GM23338 (cell line): ENCODE measurements around the gene SFXN5.

Experiments used
- CREB1 ChIP-seq: fragments of 250-450 bp; sonication (Bioruptor Pico); IDR thresholded peaks from 2 replicates; pipeline ENCODE4 v1.5.0; 2020; ENCODE audit warnings: low read depth, mild to moderate bottlenecking, moderate library complexity
- EZH2 ChIP-seq: fragments of 200-600 bp; sonication (generic); IDR thresholded peaks from one replicate; pipeline ENCODE4 v1.8.0; 2017; ENCODE audit warnings: antibody characterized with exemption, mild to moderate bottlenecking, low read depth; ENCODE audit not compliant: unreplicated experiment
- EZH2phosphoT487 ChIP-seq: fragments of 200-600 bp; sonication (generic); IDR thresholded peaks from one replicate; pipeline ENCODE4 v1.8.1; 2018; ENCODE audit warnings: antibody characterized with exemption; ENCODE audit not compliant: unreplicated experiment
- JUNB ChIP-seq: IDR thresholded peaks from one replicate; pipeline ENCODE4 v1.6.1; 2016; ENCODE audit warnings: antibody characterized with exemption; ENCODE audit not compliant: unreplicated experiment
- POLR2AphosphoS5 ChIP-seq: IDR thresholded peaks from 2 replicates; pipeline ENCODE4 v1.6.1; 2016; ENCODE audit warnings: antibody characterized with exemption, low read depth
- ZNF114 ChIP-seq: fragments of 250-450 bp; sonication (Bioruptor Pico); IDR thresholded peaks from 2 replicates; pipeline ENCODE4 v1.5.0; 2020; ENCODE audit warnings: mild to moderate bottlenecking, moderate library complexity
- TF ChIP-seq, protein P1 (sequence below): IDR thresholded peaks from one replicate; pipeline ENCODE4 v1.6.1; 2018; ENCODE audit warnings: antibody characterized with exemption; ENCODE audit not compliant: unreplicated experiment
- TF ChIP-seq, protein P2 (sequence below), 2 experiments: fragments of 200-600 bp in 1 of 2; sonication (generic) in 1 of 2; conservative IDR thresholded peaks; 2 replicates each; pipeline versions ENCODE4 v1.5.1 to v1.6.1; 2016 to 2017; ENCODE audit warnings: antibody characterized with exemption in 2 of 2, low read depth in 2 of 2, mild to moderate bottlenecking in 2 of 2, moderate library complexity in 1 of 2
- TF ChIP-seq, protein P3 (sequence below): IDR thresholded peaks from 2 replicates; pipeline ENCODE4 v1.6.1; 2016; ENCODE audit warnings: antibody characterized with exemption

DNA sequence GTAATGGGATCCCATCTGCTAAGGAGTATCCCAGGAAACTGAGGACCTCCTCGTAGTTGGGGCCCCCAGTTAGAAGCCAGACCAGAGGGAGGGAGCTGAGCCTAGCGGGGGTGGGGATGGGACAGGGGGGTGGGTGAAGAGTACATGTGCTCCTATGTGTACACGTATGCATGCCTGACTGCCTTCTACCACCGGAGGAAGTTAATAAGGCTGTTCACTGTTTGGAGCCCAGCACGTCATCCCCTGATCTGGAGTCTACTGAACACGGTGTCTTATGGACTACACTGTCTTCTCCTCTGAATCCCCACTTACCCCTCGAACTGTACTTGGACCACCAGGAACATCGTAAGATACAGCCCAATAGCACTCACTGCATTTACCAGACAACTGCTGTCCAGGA is 68.5 kb downstream of the SFXN5 start:
- no peak for TF ChIP-seq CREB1 (CRISPR knock-in tag)
- TF ChIP-seq, protein P1, sequence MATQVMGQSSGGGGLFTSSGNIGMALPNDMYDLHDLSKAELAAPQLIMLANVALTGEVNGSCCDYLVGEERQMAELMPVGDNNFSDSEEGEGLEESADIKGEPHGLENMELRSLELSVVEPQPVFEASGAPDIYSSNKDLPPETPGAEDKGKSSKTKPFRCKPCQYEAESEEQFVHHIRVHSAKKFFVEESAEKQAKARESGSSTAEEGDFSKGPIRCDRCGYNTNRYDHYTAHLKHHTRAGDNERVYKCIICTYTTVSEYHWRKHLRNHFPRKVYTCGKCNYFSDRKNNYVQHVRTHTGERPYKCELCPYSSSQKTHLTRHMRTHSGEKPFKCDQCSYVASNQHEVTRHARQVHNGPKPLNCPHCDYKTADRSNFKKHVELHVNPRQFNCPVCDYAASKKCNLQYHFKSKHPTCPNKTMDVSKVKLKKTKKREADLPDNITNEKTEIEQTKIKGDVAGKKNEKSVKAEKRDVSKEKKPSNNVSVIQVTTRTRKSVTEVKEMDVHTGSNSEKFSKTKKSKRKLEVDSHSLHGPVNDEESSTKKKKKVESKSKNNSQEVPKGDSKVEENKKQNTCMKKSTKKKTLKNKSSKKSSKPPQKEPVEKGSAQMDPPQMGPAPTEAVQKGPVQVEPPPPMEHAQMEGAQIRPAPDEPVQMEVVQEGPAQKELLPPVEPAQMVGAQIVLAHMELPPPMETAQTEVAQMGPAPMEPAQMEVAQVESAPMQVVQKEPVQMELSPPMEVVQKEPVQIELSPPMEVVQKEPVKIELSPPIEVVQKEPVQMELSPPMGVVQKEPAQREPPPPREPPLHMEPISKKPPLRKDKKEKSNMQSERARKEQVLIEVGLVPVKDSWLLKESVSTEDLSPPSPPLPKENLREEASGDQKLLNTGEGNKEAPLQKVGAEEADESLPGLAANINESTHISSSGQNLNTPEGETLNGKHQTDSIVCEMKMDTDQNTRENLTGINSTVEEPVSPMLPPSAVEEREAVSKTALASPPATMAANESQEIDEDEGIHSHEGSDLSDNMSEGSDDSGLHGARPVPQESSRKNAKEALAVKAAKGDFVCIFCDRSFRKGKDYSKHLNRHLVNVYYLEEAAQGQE = no peak
- TF ChIP-seq, protein P2, sequence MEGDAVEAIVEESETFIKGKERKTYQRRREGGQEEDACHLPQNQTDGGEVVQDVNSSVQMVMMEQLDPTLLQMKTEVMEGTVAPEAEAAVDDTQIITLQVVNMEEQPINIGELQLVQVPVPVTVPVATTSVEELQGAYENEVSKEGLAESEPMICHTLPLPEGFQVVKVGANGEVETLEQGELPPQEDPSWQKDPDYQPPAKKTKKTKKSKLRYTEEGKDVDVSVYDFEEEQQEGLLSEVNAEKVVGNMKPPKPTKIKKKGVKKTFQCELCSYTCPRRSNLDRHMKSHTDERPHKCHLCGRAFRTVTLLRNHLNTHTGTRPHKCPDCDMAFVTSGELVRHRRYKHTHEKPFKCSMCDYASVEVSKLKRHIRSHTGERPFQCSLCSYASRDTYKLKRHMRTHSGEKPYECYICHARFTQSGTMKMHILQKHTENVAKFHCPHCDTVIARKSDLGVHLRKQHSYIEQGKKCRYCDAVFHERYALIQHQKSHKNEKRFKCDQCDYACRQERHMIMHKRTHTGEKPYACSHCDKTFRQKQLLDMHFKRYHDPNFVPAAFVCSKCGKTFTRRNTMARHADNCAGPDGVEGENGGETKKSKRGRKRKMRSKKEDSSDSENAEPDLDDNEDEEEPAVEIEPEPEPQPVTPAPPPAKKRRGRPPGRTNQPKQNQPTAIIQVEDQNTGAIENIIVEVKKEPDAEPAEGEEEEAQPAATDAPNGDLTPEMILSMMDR (conservative IDR thresholded peaks at IDR 0.05; ENCODE audit: low read depth in 2 of 2) = no peak
- no peak for TF ChIP-seq EZH2
- TF ChIP-seq EZH2phosphoT487 = no peak
- no peak for TF ChIP-seq POLR2AphosphoS5
- no peak for TF ChIP-seq JUNB
- TF ChIP-seq, protein P3, sequence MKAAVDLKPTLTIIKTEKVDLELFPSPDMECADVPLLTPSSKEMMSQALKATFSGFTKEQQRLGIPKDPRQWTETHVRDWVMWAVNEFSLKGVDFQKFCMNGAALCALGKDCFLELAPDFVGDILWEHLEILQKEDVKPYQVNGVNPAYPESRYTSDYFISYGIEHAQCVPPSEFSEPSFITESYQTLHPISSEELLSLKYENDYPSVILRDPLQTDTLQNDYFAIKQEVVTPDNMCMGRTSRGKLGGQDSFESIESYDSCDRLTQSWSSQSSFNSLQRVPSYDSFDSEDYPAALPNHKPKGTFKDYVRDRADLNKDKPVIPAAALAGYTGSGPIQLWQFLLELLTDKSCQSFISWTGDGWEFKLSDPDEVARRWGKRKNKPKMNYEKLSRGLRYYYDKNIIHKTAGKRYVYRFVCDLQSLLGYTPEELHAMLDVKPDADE = no peak
- no peak for TF ChIP-seq ZNF114
